GM06990 (cell line): Measurements from ENCODE around the gene ZNF526.

Source experiments
- DNase-seq: peaks from one replicate; pipeline ENCODE4 v3.0.0-alpha.2; 2011; ENCODE audit not compliant: insufficient read length; ENCODE audit errors: extremely low read depth
- H3K27me3 ChIP-seq: replicated peaks from 2 replicates; pipeline ENCODE4 v1.6.0; 2011; ENCODE audit warnings: low read length; ENCODE audit not compliant: control insufficient read depth, insufficient read depth
- H3K36me3 ChIP-seq: 2 replicates; pipeline ENCODE4 v1.5.1; 2011; ENCODE audit warnings: low read length; ENCODE audit not compliant: control insufficient read depth, insufficient read depth
- H3K4me3 ChIP-seq: replicated peaks from 2 replicates; pipeline ENCODE4 v1.5.1; 2011; ENCODE audit warnings: low read depth, mild to moderate bottlenecking, control low read depth, low read length
- CTCF ChIP-seq: IDR thresholded peaks from 2 replicates; pipeline ENCODE4 v1.5.1; 2011; ENCODE audit warnings: low read length, control low read depth, mild to moderate bottlenecking, inconsistent platforms; ENCODE audit not compliant: insufficient read depth, poor library complexity, severe bottlenecking

The ZNF526 gene

GRCh38 chr19:42239544-42240220 is 19.6 kb downstream of the ZNF526 start:
- no peaks in the 10 kb centered on the region for H3K27me3 ChIP-seq
- peaks cover 23% of the 10 kb centered on the region for H3K36me3 ChIP-seq
- DNase-seq, result no peak
- no peak for TF ChIP-seq CTCF
- H3K4me3 ChIP-seq, result no peak overlapping the region

GRCh38 chr19:42241279-42241678 is 21.2 kb downstream of the ZNF526 start:
- TF ChIP-seq CTCF, result no peak
- no peak for DNase-seq
- no peaks in the 10 kb centered on the region for H3K27me3 ChIP-seq
- H3K36me3 ChIP-seq, result peaks cover 13% of the 10 kb centered on the region
- H3K4me3 ChIP-seq, result peak overlapping the region; percentile 94

GRCh38 chr19:42242069-42242511 is 22.0 kb downstream of the ZNF526 start:
- H3K4me3 ChIP-seq, result peak overlapping the region; percentile 94
- H3K27me3 ChIP-seq, result no peaks in the 10 kb centered on the region
- TF ChIP-seq CTCF, result no peak
- DNase-seq, result no peak
- peaks cover 8% of the 10 kb centered on the region for H3K36me3 ChIP-seq

DNA sequence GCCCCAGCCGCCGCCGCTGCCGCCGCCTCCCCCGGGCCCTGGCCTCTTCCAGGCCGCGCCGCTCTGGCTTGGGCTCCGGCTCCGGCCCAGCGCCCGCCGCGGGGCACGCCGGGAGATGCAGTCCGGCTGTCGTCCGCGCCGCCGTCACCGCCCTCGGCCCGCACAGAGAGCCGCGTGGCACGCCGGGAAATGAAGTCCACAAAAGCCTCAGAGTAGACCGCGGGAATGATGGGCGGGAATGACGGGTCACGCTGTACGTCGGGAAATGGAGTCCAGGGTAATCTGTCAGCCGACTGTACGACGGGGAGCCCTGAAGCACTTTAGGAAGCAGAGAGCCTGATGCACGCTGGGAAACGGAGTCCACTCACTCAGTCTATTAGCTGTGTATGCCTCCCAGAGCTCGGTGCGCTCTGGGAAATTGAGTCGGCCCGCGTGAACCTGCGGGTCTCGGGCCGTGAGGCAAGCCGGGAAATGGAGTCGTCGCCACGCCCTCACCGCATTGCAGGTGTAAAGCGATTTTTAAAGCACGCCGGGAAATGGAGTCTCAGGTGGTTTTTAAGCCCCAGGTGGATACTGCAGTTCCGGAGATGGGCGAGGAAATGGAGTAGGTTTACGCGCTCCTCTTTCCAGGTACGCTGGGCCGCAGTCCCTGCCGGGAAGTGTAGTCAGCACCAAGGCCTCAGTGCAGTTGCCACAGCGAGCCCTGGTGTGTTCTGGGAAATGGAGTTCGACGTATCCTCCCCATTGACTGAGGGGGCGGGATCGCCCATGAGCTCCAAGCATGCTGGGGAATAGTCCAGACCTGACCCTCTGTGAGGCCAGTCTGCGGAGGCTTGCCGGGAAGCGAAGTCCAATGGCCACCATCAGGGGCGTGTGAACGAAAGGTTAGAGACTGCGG is 22.6 kb downstream of the ZNF526 start, which contains the start of gene GSK3A:
GSK3A (minus strand) TSS at position 91 of the 898 bp plus-strand sequence. CDS start 137 bp downstream, outside the sequence.
- peak; percentile 98 for DNase-seq
- no peak for TF ChIP-seq CTCF
- Histone ChIP-seq H3K36me3 (peaks cover 8% of the 10 kb centered on the region), H3K4me3 (peak within 1 kb of the TSS; percentile 94), H3K27me3 (no peaks in the 10 kb centered on the region)

DNA sequence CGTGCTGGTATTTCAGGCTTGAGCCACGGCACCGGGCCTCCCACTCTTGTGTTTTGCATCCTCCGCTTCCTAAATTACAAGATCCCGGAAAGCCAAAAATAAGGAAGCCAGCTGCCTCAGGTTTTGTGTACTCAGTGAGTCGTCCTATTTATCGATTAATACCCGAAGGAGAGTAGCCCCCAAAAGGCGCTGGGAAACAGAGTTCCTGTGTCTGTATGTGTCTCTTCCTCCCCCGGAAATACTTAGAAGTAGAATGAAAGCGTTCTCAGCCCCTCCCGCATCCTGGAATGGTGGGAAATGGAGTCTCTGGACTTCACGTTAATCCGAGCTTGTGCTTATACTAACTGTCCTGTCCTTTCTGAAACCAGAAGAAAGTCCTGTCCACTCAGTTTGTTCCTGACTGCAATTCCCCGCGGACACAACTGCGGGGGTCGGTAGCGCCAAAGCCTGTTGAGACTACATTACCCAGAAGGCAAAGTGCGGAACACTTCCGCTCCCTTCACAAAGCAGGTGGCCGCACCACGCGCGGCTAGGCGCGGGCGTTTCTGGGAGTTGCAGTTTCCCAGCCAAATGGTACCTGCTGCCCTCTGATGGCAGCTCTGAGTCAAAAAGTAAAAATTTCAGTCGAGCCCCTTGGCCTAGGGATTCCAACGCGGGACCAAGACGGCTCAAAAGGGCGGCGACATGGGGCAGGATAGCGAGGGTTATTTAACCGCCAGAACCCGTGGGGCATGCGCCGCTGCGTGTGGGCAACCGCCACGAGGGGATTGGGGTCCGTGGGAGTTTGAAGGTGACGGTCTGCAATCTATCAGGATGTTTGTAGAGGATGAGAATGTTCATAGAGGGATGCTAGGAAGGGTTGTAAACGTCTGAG is 24.5 kb downstream of the ZNF526 start:
- peaks cover 7% of the 10 kb centered on the region for H3K36me3 ChIP-seq
- H3K4me3 ChIP-seq, result peak overlapping the region; percentile 94
- DNase-seq, result peak; percentile 95
- H3K27me3 ChIP-seq, result no peaks in the 10 kb centered on the region
- peak; percentile 77 for TF ChIP-seq CTCF
